DLD1 (cell line): ENCODE results near the gene MMAB.
"Not testable (repeated sequence)": the region's sequence is repeated elsewhere in the genome, so short reads cannot be mapped to it uniquely, and the experiment has no call there.

ENCODE experiments used
- in situ Hi-C: cut with HindIII; loops from 2 replicates; pipeline ENCODE4 v1.10.0; 2017; ENCODE audit warnings: low sequenced_read_pairs

MMAB gene

GRCh38 chr12:109604132-109604585, 30.9 kb upstream of the MMAB start:
- in situ Hi-C loops, result no loop called here

GRCh38 chr12:109602132-109602531, 28.8 kb upstream of the MMAB start:
- in situ Hi-C loops, result not testable (repeated sequence)

DNA sequence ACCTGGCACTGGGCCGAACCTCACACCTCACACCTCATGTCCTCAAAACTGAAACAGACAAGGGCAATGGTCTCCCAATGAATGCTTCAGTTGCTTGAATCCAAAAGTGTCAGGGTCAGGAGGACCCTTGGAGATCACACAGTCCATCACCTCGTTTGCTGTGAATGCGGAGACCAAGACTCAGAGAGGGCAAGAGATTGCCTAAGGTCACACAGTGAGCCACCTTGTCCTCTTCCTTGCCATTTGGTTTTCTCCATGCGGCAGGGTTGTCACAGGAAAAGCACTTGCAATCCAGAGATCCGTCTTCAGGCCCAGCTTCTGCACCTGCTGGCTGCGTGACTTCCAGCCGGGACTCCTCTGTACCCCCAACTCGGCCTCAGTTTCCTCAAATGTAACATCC, 28.3 kb upstream of the MMAB start:
- in situ Hi-C loops, result no loop called here

- in situ Hi-C loops, result no loop called here
Measured at GRCh38 chr12:109600995-109601394, 27.7 kb upstream of the MMAB start.

GRCh38 chr12:109600481-109600880, 27.2 kb upstream of the MMAB start:
- in situ Hi-C loops, result no loop called here

DNA sequence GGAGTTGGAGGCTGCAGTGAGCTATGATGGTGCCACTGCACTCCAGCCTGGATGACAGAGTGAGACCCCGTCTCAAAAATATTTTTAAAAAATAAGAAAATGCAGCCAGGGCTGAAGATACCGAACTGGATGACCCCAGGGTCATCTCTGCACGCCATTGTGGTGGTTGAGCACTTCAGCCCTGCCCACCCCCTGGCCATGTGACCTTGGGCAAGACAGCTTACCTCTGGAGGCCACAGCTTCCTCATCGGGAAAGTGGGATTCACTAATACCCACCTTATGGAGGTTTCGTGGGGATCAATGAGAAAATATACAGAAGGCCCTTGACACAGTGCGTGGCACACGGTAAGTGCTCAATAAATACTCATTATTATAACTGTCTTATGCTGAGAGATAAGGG, 25.8 kb upstream of the MMAB start:
- in situ Hi-C loops, result no loop called here

GRCh38 chr12:109598428-109598854, 25.1 kb upstream of the MMAB start:
- in situ Hi-C loops, result no loop called here

GRCh38 chr12:109597795-109598427, 24.6 kb upstream of the MMAB start:
- in situ Hi-C loops, result no loop called here

DNA sequence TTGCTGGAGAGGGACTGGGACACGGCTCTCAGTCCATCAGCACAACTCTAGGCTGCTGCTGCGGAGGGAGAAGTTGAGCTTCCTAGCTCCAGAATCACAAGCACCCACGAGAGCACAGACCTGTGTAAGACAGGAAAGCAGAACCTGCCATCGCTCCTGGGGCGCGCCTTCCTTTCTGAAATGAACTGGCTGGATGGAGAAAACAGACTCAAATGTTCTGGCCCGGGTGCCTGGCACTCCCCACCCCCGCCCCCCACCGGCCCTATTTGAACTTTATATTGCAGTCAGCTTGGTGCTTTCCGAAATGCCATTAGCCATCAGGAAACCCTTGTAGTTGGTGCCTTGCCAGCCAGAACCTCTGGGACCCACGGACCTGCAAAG, 24.1 kb upstream of the MMAB start:
- in situ Hi-C loops, result no loop called here

DNA sequence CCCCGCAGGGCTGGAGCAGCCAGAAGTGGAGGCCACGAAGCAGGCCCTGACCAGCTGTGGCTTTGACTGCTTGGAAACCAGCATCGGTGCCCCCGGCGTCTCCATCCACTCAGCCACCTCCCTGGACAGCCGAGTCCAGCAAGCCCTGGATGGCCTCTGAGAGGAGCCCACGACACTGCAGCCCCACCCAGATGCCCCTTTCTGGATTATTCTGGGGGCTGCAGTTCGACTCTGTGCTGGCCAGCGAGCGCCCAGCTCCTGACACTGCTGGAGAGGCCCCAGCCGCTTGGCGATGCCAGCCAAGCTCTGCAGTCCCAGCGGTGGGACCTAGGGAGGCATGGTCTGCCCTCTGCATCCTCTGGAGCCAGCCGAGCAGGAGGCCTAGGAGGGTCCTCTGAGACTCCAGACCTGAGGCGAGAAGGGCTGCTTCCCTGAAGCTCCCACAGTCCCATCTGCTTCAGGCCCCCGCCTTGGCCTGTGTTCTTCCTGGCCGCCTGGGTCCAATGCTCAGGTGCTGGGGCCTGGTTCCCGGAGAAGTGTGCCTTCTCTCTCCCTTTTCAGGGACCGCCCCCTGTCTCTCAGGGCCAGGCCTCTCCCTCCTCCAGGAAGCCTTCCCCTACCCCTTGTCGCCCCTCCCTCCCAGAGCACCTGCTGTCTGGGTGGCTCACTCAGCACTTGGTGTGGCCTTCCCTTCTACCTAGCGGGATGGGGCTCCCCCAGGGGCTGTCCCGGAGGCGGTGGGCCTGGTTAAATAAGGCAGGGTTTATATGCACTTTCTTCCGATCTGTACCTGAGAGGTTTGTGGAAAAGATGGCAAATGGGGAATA, 23.3 kb upstream of the MMAB start:
- in situ Hi-C loops, result no loop called here

DNA sequence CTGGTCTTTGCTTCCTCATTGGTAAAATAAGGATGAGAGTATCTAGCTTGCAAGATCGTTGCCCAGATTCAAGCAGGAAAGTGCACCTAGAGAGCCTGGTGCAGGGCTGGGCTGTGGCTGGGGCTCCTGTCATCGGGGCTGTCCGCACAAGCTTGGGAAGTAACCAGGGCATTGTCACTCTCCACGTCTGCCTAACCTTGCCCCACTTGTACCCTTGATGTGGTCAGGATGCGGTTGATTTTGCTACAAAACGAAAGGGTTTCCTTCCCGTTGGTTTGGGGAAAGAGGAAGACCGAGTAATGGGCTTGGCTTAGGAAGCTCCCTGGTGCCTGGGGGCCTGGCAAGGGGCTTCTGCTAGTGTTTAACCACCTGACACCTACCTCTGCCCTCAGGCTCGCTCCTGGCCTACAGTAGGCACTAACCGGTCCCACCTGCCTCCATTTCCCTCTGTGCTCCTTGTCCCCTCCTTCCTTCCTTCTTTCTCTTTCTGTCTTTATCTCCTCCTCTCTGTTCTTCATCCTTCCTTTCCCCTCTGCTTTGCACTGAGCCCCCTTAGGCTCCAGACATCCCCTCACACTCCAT, 22.1 kb upstream of the MMAB start:
- in situ Hi-C loops, result no loop called here

GRCh38 chr12:109594556-109595317, 21.4 kb upstream of the MMAB start:
- in situ Hi-C loops, result no loop called here

GRCh38 chr12:109592905-109593272, 19.6 kb upstream of the MMAB start:
- in situ Hi-C loops, result no loop called here

DNA sequence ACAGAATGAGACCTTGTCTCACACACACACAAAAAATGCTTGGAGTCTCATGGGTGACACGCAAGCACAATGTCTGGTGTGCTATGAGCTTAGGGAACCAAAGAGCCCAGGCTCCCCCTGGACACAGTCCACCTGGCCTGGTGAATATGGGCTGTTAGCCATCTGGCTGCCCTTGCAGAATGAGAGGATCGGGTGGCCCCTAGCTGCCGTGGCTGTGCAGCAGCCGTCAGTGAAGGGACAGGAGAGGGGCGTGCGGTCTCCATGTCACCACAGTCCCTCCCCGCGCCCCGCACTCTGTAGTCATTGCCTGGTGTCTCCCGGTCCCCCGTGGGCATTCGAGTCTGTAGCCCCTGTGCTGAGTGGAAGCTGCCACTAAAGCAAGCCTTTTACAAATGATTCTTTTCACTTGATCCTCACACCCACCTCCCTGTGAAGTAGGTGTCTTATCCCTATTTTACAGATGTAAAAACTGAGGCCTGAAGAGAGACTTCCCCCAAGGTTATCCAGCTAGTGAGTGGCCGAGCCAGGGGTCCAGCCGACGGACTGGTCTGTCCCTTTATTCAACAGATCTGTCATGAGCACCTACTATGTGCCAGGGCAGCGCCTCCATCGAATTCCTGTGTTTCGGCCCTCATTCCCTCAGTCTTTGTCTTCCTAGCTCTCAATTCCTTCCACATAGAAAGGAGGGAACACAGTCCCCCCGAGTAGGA, 19.0 kb upstream of the MMAB start:
- in situ Hi-C loops, result no loop called here

DNA sequence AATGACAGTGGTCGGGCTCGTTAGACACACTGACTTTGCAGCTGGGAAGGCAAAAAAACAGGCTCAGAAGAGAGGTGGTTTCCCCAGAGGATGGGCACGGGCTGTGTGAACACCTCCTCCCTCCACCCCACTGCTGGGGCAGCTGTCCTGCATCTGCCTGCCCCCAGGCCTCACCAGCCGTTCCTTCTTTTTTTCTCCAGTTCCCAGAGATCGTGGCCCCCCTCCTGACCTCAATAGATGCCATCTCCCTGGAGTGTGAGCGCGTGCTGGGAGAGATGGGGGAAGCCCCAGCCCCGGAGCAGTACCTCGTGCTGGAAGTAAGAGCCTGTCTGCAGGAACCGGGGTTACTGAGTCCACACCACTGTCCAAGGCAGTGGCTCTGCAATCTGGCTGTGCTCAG, 17.7 kb upstream of the MMAB start:
- in situ Hi-C loops, result no loop called here

- in situ Hi-C loops, result no loop called here
Measured at GRCh38 chr12:109590566-109590965, 17.3 kb upstream of the MMAB start.

GRCh38 chr12:109589691-109590245, 16.5 kb upstream of the MMAB start:
- in situ Hi-C loops, result no loop called here

DNA sequence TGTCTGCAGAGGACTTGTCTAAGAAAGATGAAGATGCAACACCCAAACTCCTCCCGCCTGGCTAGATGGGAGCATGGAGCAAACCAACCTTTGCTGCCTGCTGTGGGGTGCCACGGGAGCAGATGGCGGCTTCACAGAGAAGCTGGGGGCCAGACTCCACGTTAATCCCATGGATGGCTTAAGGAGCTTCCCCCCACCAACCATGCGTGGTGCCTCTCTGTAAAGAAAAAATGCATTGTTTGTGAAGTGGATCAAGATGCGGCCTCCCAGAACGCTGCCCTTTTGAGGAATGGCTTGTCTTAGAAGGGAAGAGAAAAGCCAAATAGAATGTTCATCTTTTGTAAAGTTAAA, 15.9 kb upstream of the MMAB start:
- in situ Hi-C loops, result no loop called here

- in situ Hi-C loops, result no loop called here
Measured at GRCh38 chr12:109588461-109589239, 15.3 kb upstream of the MMAB start.

DNA sequence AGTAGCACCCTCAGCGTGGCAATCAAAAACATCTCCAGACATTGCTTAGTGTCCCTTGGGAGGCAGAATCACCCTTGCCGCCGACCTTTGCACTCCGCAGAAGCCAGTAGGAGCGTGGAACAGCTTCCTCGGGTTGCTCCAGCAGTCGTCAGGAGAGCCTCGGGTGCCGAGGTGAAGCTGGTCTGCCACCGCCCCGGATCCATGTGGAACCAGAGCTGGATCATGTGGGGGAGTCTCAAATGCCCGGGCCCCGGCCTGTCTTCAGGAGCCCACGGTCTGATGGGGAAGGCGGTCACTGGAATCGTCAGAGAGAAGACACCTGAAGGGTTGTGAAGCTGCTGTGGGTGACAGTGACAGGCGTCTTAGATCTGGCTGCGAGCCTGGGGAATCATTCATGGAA, 14.6 kb upstream of the MMAB start:
- in situ Hi-C loops, result no loop called here
